Chondrocyte (in vitro differentiated cells): ENCODE data around the gene SPEF2. TPM values are rescaled to one million over a fixed set of nuclear protein-coding genes. Genes with fewer than 3 reads are reported as not detected.

Experiments
- DNase-seq: peaks from one replicate; pipeline ENCODE4 v3.0.0; 2021; ENCODE audit warnings: mixed read lengths, low spot score
- H3K27ac Mint-ChIP-seq: one replicate; pipeline ENCODE4 v1.8.0; 2021; ENCODE audit warnings: mild to moderate bottlenecking, moderate library complexity, mixed read lengths; ENCODE audit not compliant: unreplicated experiment
- H3K27me3 Mint-ChIP-seq: 2 replicates; pipeline ENCODE4 v1.8.0; 2021; ENCODE audit warnings: low read depth, mixed read lengths
- H3K36me3 Mint-ChIP-seq: 2 replicates; pipeline ENCODE4 v1.8.0; 2021; ENCODE audit warnings: low read depth, mixed read lengths
- H3K4me1 Mint-ChIP-seq: 2 replicates; pipeline ENCODE4 v1.8.0; 2021; ENCODE audit warnings: low read depth, mild to moderate bottlenecking, mixed read lengths
- H3K4me3 Mint-ChIP-seq: one replicate; pipeline ENCODE4 v1.8.0; 2021; ENCODE audit warnings: mild to moderate bottlenecking, moderate library complexity, mixed read lengths; ENCODE audit not compliant: unreplicated experiment
- H3K9me3 Mint-ChIP-seq: 2 replicates; pipeline ENCODE4 v1.8.0; 2021; ENCODE audit warnings: low read depth, mixed read lengths
- total RNA-seq: library from RNA; stranded (reverse); gene quantifications from 3 replicates; pipeline ENCODE4 v1.2.1, GENCODE V29; 2021
- TF ChIP-seq, protein P1 (sequence below): fragments of 200-600 bp; sonication (generic); IDR thresholded peaks from 2 replicates; pipeline ENCODE4 v1.5.0; 2021; ENCODE audit warnings: antibody characterized with exemption, mild to moderate bottlenecking, moderate library complexity

Gene SPEF2
- total RNA-seq, 1 donor from 2014 or later: 3.1 TPM

DNA sequence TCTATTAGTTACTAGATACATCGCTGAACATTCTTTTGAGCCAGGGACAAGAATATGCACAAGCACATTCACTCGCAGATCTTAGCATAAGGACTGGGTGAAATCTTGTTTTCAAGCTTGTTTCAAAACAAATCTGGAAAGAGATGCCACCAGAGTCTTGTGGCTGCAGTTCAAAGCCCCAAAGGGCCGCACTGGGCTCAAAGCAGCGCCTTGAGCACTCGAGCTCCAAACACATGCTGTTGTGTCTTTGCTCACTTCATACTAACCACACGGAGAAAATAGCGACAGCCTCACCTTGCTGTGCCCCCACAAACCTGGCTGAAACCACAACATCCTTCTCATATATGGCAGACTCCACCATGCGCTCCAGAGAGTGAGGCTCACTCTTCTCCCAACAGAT is 204.8 kb downstream of the SPEF2 start:
- H3K4me1 Mint-ChIP-seq: no peaks in the 10 kb centered on the region
- no peaks in the 10 kb centered on the region for H3K27me3 Mint-ChIP-seq
- no peaks in the 10 kb centered on the region for H3K36me3 Mint-ChIP-seq
- no peak overlapping the region for H3K4me3 Mint-ChIP-seq
- TF ChIP-seq, protein P1, sequence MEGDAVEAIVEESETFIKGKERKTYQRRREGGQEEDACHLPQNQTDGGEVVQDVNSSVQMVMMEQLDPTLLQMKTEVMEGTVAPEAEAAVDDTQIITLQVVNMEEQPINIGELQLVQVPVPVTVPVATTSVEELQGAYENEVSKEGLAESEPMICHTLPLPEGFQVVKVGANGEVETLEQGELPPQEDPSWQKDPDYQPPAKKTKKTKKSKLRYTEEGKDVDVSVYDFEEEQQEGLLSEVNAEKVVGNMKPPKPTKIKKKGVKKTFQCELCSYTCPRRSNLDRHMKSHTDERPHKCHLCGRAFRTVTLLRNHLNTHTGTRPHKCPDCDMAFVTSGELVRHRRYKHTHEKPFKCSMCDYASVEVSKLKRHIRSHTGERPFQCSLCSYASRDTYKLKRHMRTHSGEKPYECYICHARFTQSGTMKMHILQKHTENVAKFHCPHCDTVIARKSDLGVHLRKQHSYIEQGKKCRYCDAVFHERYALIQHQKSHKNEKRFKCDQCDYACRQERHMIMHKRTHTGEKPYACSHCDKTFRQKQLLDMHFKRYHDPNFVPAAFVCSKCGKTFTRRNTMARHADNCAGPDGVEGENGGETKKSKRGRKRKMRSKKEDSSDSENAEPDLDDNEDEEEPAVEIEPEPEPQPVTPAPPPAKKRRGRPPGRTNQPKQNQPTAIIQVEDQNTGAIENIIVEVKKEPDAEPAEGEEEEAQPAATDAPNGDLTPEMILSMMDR: no peak
- H3K9me3 Mint-ChIP-seq: no peaks in the 10 kb centered on the region
- H3K27ac Mint-ChIP-seq: no peak overlapping the region
- no peak for DNase-seq

DNA sequence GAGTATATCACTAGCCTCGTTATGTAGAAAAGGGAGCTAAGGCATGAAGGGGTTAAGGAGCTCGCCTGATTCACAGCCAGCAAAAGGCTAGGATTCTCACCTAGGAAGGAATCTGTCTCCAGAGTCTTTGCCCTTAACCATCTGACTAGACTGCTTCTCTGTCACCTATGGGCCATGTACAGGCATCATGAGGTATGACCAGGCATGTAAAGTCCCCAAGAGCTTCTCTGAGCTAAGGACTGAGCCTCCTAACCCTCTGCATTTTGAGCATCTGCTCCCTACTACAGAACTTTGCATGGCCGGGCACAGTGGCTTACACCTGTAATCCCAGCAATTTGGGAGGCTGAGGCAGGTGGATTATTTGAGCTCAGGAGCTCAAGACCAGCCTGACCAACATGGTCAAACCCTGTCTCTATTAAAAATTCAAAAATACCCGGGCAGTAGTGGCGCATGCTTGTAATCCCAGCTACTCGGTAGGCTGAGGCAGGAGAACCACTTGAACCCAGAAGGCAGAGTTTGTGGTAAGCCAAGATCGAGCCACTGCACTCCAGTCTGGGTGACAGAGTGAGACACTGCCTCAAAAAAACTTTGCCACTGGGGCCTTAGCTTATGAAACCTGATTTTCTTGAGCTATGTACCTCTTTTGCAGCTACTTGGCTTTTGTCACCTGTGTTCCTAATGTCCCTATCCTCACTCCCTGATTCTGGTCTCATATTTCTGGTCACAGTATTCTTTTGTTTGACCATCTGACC is 205.9 kb downstream of the SPEF2 start:
- H3K36me3 Mint-ChIP-seq: no peaks in the 10 kb centered on the region
- H3K4me1 Mint-ChIP-seq: peaks cover 9% of the 10 kb centered on the region
- no peak for DNase-seq
- H3K4me3 Mint-ChIP-seq: no peak overlapping the region
- H3K27ac Mint-ChIP-seq: no peak overlapping the region
- H3K9me3 Mint-ChIP-seq: no peaks in the 10 kb centered on the region
- no peaks in the 10 kb centered on the region for H3K27me3 Mint-ChIP-seq
- TF ChIP-seq, protein P1: no peak

DNA sequence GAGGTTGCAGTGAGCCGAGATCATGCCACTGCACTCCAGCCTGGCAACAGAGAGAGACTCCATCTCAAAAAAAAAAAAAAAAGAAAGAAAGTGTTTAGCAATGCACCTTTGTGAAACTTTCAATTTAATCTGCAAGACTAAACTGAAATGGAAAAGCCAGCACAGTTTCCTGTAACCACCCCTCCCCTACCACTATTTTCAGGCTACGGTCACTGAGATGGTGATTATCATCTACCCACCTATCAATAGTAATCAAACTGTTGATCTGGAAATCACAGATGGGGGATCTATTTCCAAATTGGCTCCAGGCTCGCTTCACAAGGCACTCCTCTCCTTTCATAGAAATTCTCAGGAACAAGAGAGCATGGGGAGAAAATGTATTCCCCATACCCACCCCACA is 208.4 kb downstream of the SPEF2 start:
- no peaks in the 10 kb centered on the region for H3K36me3 Mint-ChIP-seq
- no peak overlapping the region for H3K4me3 Mint-ChIP-seq
- no peak overlapping the region for H3K27ac Mint-ChIP-seq
- H3K27me3 Mint-ChIP-seq: no peaks in the 10 kb centered on the region
- H3K9me3 Mint-ChIP-seq: no peaks in the 10 kb centered on the region
- DNase-seq: no peak
- TF ChIP-seq, protein P1: no peak
- peaks cover 9% of the 10 kb centered on the region for H3K4me1 Mint-ChIP-seq

DNA sequence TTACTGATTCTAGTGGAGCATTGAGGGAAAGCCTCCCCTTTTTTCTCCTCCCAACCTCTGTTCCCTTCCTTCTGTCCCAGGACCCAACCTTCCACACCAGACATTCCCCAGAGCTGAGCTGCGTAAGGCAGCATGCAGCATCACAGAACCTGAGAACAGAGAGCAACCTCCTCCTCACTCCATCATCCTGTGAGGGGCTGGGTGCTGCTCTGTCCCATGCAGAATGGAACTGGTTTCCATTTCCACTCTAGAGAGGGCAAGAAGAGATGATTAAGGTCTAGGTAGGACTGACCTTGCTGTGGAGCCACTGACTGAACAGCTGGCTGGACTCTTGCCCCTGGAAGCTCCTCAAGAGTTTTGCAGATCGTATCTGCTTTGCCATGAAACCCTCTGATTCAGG is 208.9 kb downstream of the SPEF2 start:
- no peaks in the 10 kb centered on the region for H3K36me3 Mint-ChIP-seq
- DNase-seq: no peak
- H3K9me3 Mint-ChIP-seq: no peaks in the 10 kb centered on the region
- no peaks in the 10 kb centered on the region for H3K27me3 Mint-ChIP-seq
- H3K27ac Mint-ChIP-seq: no peak overlapping the region
- TF ChIP-seq, protein P1: no peak
- no peak overlapping the region for H3K4me3 Mint-ChIP-seq
- H3K4me1 Mint-ChIP-seq: peaks cover 9% of the 10 kb centered on the region

DNA sequence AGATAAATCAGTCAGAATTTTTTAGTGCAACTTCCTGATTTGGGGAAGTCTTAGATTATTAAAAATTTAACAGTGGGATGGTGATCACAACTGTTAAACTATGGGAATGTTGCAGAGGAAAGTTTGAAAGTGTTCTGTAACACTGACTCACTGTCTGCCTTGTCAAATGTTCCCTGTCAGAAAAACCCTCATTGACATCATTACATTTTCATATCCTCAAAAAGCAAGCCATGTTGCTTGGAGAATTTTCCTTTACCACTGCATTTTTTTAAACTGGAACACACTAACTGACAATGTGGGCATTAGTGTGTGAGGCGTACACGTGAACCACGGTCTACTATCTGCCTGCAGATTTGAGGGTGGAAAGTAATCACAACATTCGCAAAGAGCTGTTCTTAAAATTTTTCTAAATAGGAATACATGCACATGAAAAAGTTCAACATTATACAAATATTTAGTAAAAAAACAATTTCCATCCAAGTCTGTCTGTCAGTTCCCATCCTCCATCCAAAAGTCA is 210.5 kb downstream of the SPEF2 start:
- no peaks in the 10 kb centered on the region for H3K36me3 Mint-ChIP-seq
- H3K27me3 Mint-ChIP-seq: no peaks in the 10 kb centered on the region
- H3K9me3 Mint-ChIP-seq: no peaks in the 10 kb centered on the region
- no peak overlapping the region for H3K27ac Mint-ChIP-seq
- DNase-seq: no peak
- TF ChIP-seq, protein P1: no peak
- H3K4me1 Mint-ChIP-seq: peaks cover 9% of the 10 kb centered on the region
- no peak overlapping the region for H3K4me3 Mint-ChIP-seq
